H1 (cell line): Measurements from ENCODE around the gene PHACTR1. TPM values are rescaled to one million over a fixed set of nuclear protein-coding genes. Genes with fewer than 3 reads are reported as not detected.

Experiments
- CTCF ChIA-PET: fragments of 300-600 bp; sonication (Branson Sonifier 250); formaldehyde crosslinking; loops from one replicate; lab custom pipeline; 2021; ENCODE audit not compliant: partially characterized antibody; lab: Charles Lee
- POLR2A ChIA-PET: fragments of 300-600 bp; sonication (Branson Sonifier 250); formaldehyde crosslinking; loops from one replicate; lab custom pipeline; 2021; ENCODE audit warnings: inconsistent platforms; ENCODE audit not compliant: partially characterized antibody; lab: Charles Lee
- DNase-seq, 2 experiments: peaks; one replicate each; pipeline versions ENCODE4 v3.0.0 to v3.0.0-alpha.2; 2010 to 2022; ENCODE audit warnings: low spot score in 2 of 2, low read depth in 1 of 2, mixed read lengths in 1 of 2
- FAIRE-seq: peaks from 2 replicates; lab custom pipeline; 2011; peaks lifted over from hg19 to GRCh38; lab: Jason Lieb, UNC
- H2AFZ ChIP-seq: 2 replicates; pipeline ENCODE4 v1.8.1; 2012; ENCODE audit warnings: low read length, inconsistent platforms
- H2AK5ac ChIP-seq: 2 replicates; pipeline ENCODE4 v1.6.1; 2013; ENCODE audit warnings: low read depth, low read length
- H2BK120ac ChIP-seq: replicated peaks from 2 replicates; pipeline ENCODE3; 2013; ENCODE audit warnings: low read depth, low read length, inconsistent platforms
- H2BK12ac ChIP-seq: 2 replicates; pipeline ENCODE4 v1.6.1; 2013; ENCODE audit warnings: low read depth, low read length
- H2BK15ac ChIP-seq: 2 replicates; pipeline ENCODE4 v1.6.1; 2013; ENCODE audit warnings: low read length
- H2BK20ac ChIP-seq: 2 replicates; pipeline ENCODE4 v1.6.1; 2013; ENCODE audit warnings: low read length
- H2BK5ac ChIP-seq: 2 replicates; pipeline ENCODE4 v1.6.1; 2013; ENCODE audit warnings: low read depth, low read length
- H3K14ac ChIP-seq: 2 replicates; pipeline ENCODE4 v1.6.1; 2013; ENCODE audit warnings: inconsistent platforms; ENCODE audit not compliant: insufficient read length
- H3K18ac ChIP-seq: 2 replicates; pipeline ENCODE4 v1.6.1; 2013; ENCODE audit warnings: low read length; ENCODE audit errors: extremely low read depth
- H3K23ac ChIP-seq: 2 replicates; pipeline ENCODE4 v1.6.1; 2013; ENCODE audit warnings: inconsistent platforms; ENCODE audit not compliant: insufficient read length
- H3K23me2 ChIP-seq: 2 replicates; pipeline ENCODE4 v1.6.1; 2013; ENCODE audit warnings: low read depth, low read length
- H3K27ac ChIP-seq: 2 replicates; pipeline ENCODE4 v1.6.1; 2011; ENCODE audit warnings: low read depth, low read length, inconsistent platforms
- H3K27me3 ChIP-seq, 4 experiments: replicated peaks in 1 of 4; 1 replicate in 1 of 4; 2 replicates in 3 of 4; pipeline versions ENCODE4 v1.6.1 to v1.8.1; 2011 to 2013; ENCODE audit warnings: low read length in 3 of 4, mild to moderate bottlenecking in 3 of 4, inconsistent platforms in 2 of 4, mixed read lengths in 2 of 4, moderate library complexity in 1 of 4; ENCODE audit not compliant: control insufficient read depth in 3 of 4, insufficient read depth in 3 of 4; ENCODE audit errors: extremely low read depth in 1 of 4
- H3K36me3 ChIP-seq, 4 experiments: 2 replicates each; pipeline versions ENCODE4 v1.6.1 to v1.8.1; 2011 to 2013; ENCODE audit warnings: mild to moderate bottlenecking in 4 of 4, low read length in 3 of 4, moderate library complexity in 2 of 4, control low read depth in 1 of 4, inconsistent platforms in 1 of 4; ENCODE audit not compliant: insufficient read depth in 4 of 4, control insufficient read depth in 2 of 4
- H3K4ac ChIP-seq: replicated peaks from 2 replicates; pipeline ENCODE3; 2013; ENCODE audit warnings: low read length, low read depth, mixed read lengths, inconsistent platforms; ENCODE audit not compliant: insufficient read length
- H3K4me1 ChIP-seq, 4 experiments: replicated peaks in 1 of 4; 1 replicate in 1 of 4; 2 replicates in 3 of 4; pipeline versions ENCODE4 v1.6.1 to v1.8.1; 2011 to 2013; ENCODE audit warnings: low read length in 3 of 4, inconsistent platforms in 2 of 4, mixed read lengths in 1 of 4; ENCODE audit not compliant: insufficient read depth in 4 of 4, control insufficient read depth in 3 of 4
- H3K4me2 ChIP-seq, 2 experiments: 2 replicates each; pipeline versions ENCODE4 v1.6.1 to v1.8.1; 2011 to 2013; ENCODE audit warnings: low read depth in 2 of 2, low read length in 2 of 2, control low read depth in 1 of 2, inconsistent platforms in 1 of 2, mild to moderate bottlenecking in 1 of 2; ENCODE audit not compliant: insufficient read depth in 1 of 2
- H3K4me3 ChIP-seq, 4 experiments: fragments of 200-600, 300-600 bp in 1 of 4; sonication (generic), shearing (Covaris generic), sonication (Bioruptor Twin) in 1 of 4; 2 replicates each; pipeline versions ENCODE4 v1.5.1 to v1.8.1; 2011 to 2016; ENCODE audit warnings: low read length in 4 of 4, low read depth in 3 of 4, control low read depth in 2 of 4, inconsistent platforms in 2 of 4, mild to moderate bottlenecking in 2 of 4, mixed read lengths in 1 of 4, moderate library complexity in 1 of 4; ENCODE audit not compliant: insufficient read depth in 2 of 4; ENCODE audit errors: extremely low read depth in 1 of 4
- H3K56ac ChIP-seq: replicated peaks from 2 replicates; pipeline ENCODE3; 2013; ENCODE audit warnings: low read depth, mild to moderate bottlenecking, mixed read lengths, low read length, inconsistent platforms; ENCODE audit not compliant: insufficient read length
- H3K79me1 ChIP-seq: 2 replicates; pipeline ENCODE4 v1.6.1; 2013; ENCODE audit warnings: low read depth, low read length, control low read depth
- H3K79me2 ChIP-seq, 2 experiments: 2 replicates each; pipeline versions ENCODE4 v1.6.1 to v1.8.1; 2012 to 2013; ENCODE audit warnings: low read length in 2 of 2, mild to moderate bottlenecking in 2 of 2, inconsistent platforms in 1 of 2; ENCODE audit not compliant: insufficient read depth in 2 of 2, control insufficient read depth in 1 of 2
- H3K9ac ChIP-seq, 4 experiments: replicated peaks in 1 of 4; 1 replicate in 1 of 4; 2 replicates in 3 of 4; pipeline versions ENCODE4 v1.6.1 to v1.8.1; 2011 to 2013; ENCODE audit warnings: low read depth in 3 of 4, low read length in 3 of 4, control low read depth in 2 of 4, mild to moderate bottlenecking in 2 of 4, moderate library complexity in 2 of 4, inconsistent platforms in 1 of 4; ENCODE audit errors: extremely low read depth in 1 of 4
- H3K9me3 ChIP-seq, 2 experiments: 2 replicates each; pipeline versions ENCODE4 v1.6.1 to v1.8.1; 2012 to 2013; ENCODE audit warnings: mild to moderate bottlenecking in 2 of 2, moderate library complexity in 2 of 2, control low read depth in 1 of 2, inconsistent platforms in 1 of 2, low read depth in 1 of 2, low read length in 1 of 2, mixed read lengths in 1 of 2; ENCODE audit not compliant: insufficient read depth in 2 of 2
- H4K20me1 ChIP-seq, 2 experiments: replicated peaks in 1 of 2; 2 replicates each; pipeline versions ENCODE3 to v1.8.1; 2011 to 2013; ENCODE audit warnings: inconsistent platforms in 2 of 2, low read length in 2 of 2, mild to moderate bottlenecking in 1 of 2; ENCODE audit not compliant: insufficient read depth in 2 of 2, control insufficient read depth in 1 of 2
- H4K5ac ChIP-seq: 2 replicates; pipeline ENCODE4 v1.6.1; 2013; ENCODE audit warnings: low read length, low read depth, mixed read lengths, inconsistent platforms; ENCODE audit not compliant: insufficient read length
- H4K8ac ChIP-seq: 2 replicates; pipeline ENCODE4 v1.8.0; 2013; ENCODE audit warnings: mild to moderate bottlenecking, moderate library complexity, low read length, inconsistent platforms; ENCODE audit not compliant: insufficient read depth; ENCODE audit errors: extremely low read depth
- H4K91ac ChIP-seq: replicated peaks from 2 replicates; pipeline ENCODE3; 2013; ENCODE audit warnings: low read length, mixed read lengths, inconsistent platforms; ENCODE audit not compliant: insufficient read length
- BACH1 ChIP-seq: IDR thresholded peaks from 2 replicates; pipeline ENCODE4 v1.6.1; 2012; ENCODE audit warnings: low read length, improper control_type of control experiment
- CBX8 ChIP-seq: fragments of 300-800, 300-1000 bp; sonication (generic); IDR thresholded peaks from 2 replicates; pipeline ENCODE4 v1.7.1; 2016; ENCODE audit warnings: low read depth, low read length, borderline replicate concordance
- CREB1 ChIP-seq: IDR thresholded peaks from 2 replicates; pipeline ENCODE4 v1.6.1; 2012; ENCODE audit warnings: inconsistent platforms
- CTCF ChIP-seq, 3 experiments: IDR thresholded peaks; 1 replicate in 2 of 3; 2 replicates in 1 of 3; pipeline versions ENCODE4 v1.5.1 to v1.6.1; 2011; ENCODE audit warnings: low read length in 3 of 3, mild to moderate bottlenecking in 3 of 3, inconsistent platforms in 2 of 3, low read depth in 1 of 3, moderate library complexity in 1 of 3; ENCODE audit not compliant: insufficient read depth in 1 of 3; ENCODE audit errors: control extremely low read depth in 1 of 3
- EGR1 ChIP-seq: IDR thresholded peaks from 2 replicates; pipeline ENCODE4 v1.6.1; 2011; ENCODE audit warnings: low read depth, low read length, borderline replicate concordance
- NANOG ChIP-seq: IDR thresholded peaks from 2 replicates; pipeline ENCODE4 v1.6.1; 2011; ENCODE audit warnings: low read length, low read depth, mild to moderate bottlenecking, inconsistent platforms; ENCODE audit not compliant: insufficient read depth, poor library complexity, severe bottlenecking
- WGBS, 2 experiments: shearing (Covaris generic) in 1 of 2; methylation state at CpG; one replicate each; pipeline versions ENCODE4 v1.1.6 to v1.1.7; 2013 to 2015; ENCODE audit warnings: low lambda C conversion rate in 2 of 2, mixed read lengths in 2 of 2, inconsistent platforms in 1 of 2, low coverage in 1 of 2, missing lambda C conversion rate in 1 of 2; ENCODE audit not compliant: insufficient replicate concordance in 2 of 2, insufficient coverage in 1 of 2, insufficient read length in 1 of 2; ENCODE audit errors: extremely low coverage in 1 of 2, missing lambda C conversion rate in 1 of 2; 5-methylcytosine and 5-hydroxymethylcytosine counted together
- polyA plus RNA-seq, 7 experiments: library from polyadenylated mRNA; depleted of rRNA in 3 of 7; stranded (reverse) in 5 of 7; unstranded in 2 of 7; fragments of >200 nt in 5 of 7; fragments of 200-250 nt in 2 of 7; gene quantifications; 1 replicate in 5 of 7; 2 replicates in 1 of 7; 4 replicates in 1 of 7; pipeline versions ENCODE4 v1.2.1 to v1.2.3, GENCODE V29; 2011 to 2013; ENCODE audit warnings: missing spikeins in 2 of 7, mixed read lengths in 2 of 7
- total RNA-seq: library from RNA; stranded (reverse); fragmentation: NEBNext Ultra II Directional; extraction: Animal tissue kit (Norgen Biotek cat#: 25700); gene quantifications from 2 replicates; pipeline ENCODE4 v1.2.1, GENCODE V29; 2021

PHACTR1 gene
- total and polyA plus RNA-seq, 2 of the 8 experiments (the other 6 are each of a cell fraction or from before 2014, with no cell fraction given) = 3.9 to 17.1 TPM

GRCh38 chr6:13251242-13251641 lies 534.7 kb downstream of the PHACTR1 start:
- ChIA-PET CTCF (interaction anchor here (0.6 to 1.9 kb wide), 11 partner anchors 9 to 1725 kb away, joined by 3 to 11 read pairs (median 3); no protein-coding TSS in a partner anchor), POLR2A (interaction anchor here (1.1 kb wide), 1 partner anchor 17 kb away, joined by 3 read pairs; no protein-coding TSS in a partner anchor)
- Histone ChIP-seq H2AK5ac (no peak overlapping the region), H4K8ac (no peak overlapping the region), H2BK15ac (no peak overlapping the region), H3K79me2 (no peaks in the 10 kb centered on the region), H4K91ac (no peak overlapping the region), H4K20me1 (no peaks in the 10 kb centered on the region), H3K23me2 (no peaks in the 10 kb centered on the region; the same call in 1 of the 2 replicates), H3K27me3 (no peaks in the 10 kb centered on the region), H2BK5ac (0 out of 2 replicates have a peak overlapping the region, but pooled peaks have one; percentile 19), H3K79me1 (no peaks in the 10 kb centered on the region), H3K4me1 (peaks cover 0 to 13% (median 8%) of the 10 kb centered on the region in 4 experiments; a peak in 4 of 7 replicates), H3K56ac (no peak overlapping the region), H3K9me3 (peaks cover 11 to 20% of the 10 kb centered on the region in 2 experiments), H3K23ac (no peak overlapping the region), H3K4me2 (no peak overlapping the region), H3K4ac (no peak overlapping the region), H2BK120ac (no peak overlapping the region), H2BK20ac (no peak overlapping the region), H3K36me3 (peaks cover 0 to 7% (median 0%) of the 10 kb centered on the region in 4 experiments; a peak in 1 of 8 replicates), H4K5ac (no peak overlapping the region), H3K27ac (no peak overlapping the region), H3K9ac (no peak overlapping the region), H3K4me3 (no peak overlapping the region), H2BK12ac (no peak overlapping the region), H2AFZ (no peak overlapping the region), H3K18ac (no peak overlapping the region), H3K14ac (no peak overlapping the region)
- no peak for TF ChIP-seq EGR1
- no peak for TF ChIP-seq CREB1
- TF ChIP-seq BACH1 = no peak
- no peak for TF ChIP-seq CBX8
- no peak for TF ChIP-seq NANOG
- TF ChIP-seq CTCF (IDR thresholded peaks at IDR 0.05; ENCODE audit: control extremely low read depth in 1 of 3, insufficient read depth in 1 of 3, low read depth in 1 of 3, low read length in 3 of 3) = peak in 1 of 3 experiments; percentile 19; a peak in 1 of 4 replicates
- FAIRE-seq = no peak
- 86% methylated on average over 9 of the region's 9 CpGs; no CpG with 5 or more reads in 1 of the 2 experiments for WGBS, 2 experiments
- no peak for DNase-seq
